ENCODE measurements around the gene CFAP73. TPM values are rescaled to one million over a fixed set of nuclear protein-coding genes. Genes with fewer than 3 reads are reported as not detected.

CFAP73 gene
- total RNA-seq, 1 experiment from 2014 or later, result 0.10 TPM

DNA sequence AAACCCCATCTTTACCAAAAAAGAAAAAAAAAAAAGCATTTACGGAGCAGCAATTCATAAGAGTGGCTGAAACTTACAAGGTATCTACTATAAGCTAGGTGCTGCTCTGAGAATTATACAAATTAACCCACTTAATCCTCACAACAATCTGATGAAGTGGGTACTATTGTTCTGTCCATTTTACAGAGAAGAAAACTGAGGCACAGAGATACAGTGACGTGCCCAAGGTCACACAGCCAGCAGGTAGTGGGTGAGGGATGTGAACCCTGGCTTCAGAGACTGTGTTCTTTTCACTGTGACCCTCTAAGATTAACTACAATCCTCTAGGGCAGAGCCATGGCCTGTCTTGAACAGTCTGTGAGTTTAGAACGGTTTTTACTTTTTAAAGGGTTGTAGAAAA is 32.5 kb downstream of the CFAP73 start:
- H3K4me1 ChIP-seq (ENCODE audit: control insufficient read depth, insufficient read depth, low read length), result peaks cover 10% of the 10 kb centered on the region
- no TSS peak for BruUV-seq (replicated peaks)
- DNase-seq (ENCODE audit: low read depth, low spot score) (no peak), ATAC-seq (no peak)
- no peak overlapping the region for H3K4me3 ChIP-seq (ENCODE audit: low read depth in 2 of 2, low read length in 2 of 2)
- no peaks in the 10 kb centered on the region for H3K9me3 ChIP-seq (ENCODE audit: control insufficient read depth, insufficient read depth, low read depth, low read length)
- POLR2A ChIA-PET, result no interaction called here
- no peaks in the 10 kb centered on the region for H3K27me3 ChIP-seq (ENCODE audit: control insufficient read depth, insufficient read depth, low read length)
- peaks cover 15% of the 10 kb centered on the region for H3K36me3 ChIP-seq (ENCODE audit: control insufficient read depth, insufficient read depth, low read length)
- intact Hi-C loops (cut with micrococcal nuclease; ENCODE audit: unreplicated experiment), result no loop called here
- in situ Hi-C loops (cut with HindIII; ENCODE audit: low pct_unique_long_range_greater_than_20kb, low sequenced_read_pairs), result no loop called here
- H3K27ac ChIP-seq (ENCODE audit: low read length), result no peak overlapping the region
- CTCF ChIA-PET, result no interaction called here
- TF ChIP-seq SIN3A (IDR thresholded peaks at IDR 0.05; ENCODE audit: borderline replicate concordance, insufficient read depth, low read depth, low read length) (no peak), POLR2AphosphoS5 (IDR thresholded peaks at IDR 0.05; ENCODE audit: low read depth, low read length) (no peak), TCF7L2 (IDR thresholded peaks at IDR 0.05; ENCODE audit: low read depth, low read length) (no peak)
- TF ChIP-seq, protein P1, sequence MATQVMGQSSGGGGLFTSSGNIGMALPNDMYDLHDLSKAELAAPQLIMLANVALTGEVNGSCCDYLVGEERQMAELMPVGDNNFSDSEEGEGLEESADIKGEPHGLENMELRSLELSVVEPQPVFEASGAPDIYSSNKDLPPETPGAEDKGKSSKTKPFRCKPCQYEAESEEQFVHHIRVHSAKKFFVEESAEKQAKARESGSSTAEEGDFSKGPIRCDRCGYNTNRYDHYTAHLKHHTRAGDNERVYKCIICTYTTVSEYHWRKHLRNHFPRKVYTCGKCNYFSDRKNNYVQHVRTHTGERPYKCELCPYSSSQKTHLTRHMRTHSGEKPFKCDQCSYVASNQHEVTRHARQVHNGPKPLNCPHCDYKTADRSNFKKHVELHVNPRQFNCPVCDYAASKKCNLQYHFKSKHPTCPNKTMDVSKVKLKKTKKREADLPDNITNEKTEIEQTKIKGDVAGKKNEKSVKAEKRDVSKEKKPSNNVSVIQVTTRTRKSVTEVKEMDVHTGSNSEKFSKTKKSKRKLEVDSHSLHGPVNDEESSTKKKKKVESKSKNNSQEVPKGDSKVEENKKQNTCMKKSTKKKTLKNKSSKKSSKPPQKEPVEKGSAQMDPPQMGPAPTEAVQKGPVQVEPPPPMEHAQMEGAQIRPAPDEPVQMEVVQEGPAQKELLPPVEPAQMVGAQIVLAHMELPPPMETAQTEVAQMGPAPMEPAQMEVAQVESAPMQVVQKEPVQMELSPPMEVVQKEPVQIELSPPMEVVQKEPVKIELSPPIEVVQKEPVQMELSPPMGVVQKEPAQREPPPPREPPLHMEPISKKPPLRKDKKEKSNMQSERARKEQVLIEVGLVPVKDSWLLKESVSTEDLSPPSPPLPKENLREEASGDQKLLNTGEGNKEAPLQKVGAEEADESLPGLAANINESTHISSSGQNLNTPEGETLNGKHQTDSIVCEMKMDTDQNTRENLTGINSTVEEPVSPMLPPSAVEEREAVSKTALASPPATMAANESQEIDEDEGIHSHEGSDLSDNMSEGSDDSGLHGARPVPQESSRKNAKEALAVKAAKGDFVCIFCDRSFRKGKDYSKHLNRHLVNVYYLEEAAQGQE (IDR thresholded peaks at IDR 0.05; ENCODE audit: insufficient read depth in 1 of 2, low read depth in 2 of 2, low read length in 1 of 2), result no peak
- TF ChIP-seq, protein P2, sequence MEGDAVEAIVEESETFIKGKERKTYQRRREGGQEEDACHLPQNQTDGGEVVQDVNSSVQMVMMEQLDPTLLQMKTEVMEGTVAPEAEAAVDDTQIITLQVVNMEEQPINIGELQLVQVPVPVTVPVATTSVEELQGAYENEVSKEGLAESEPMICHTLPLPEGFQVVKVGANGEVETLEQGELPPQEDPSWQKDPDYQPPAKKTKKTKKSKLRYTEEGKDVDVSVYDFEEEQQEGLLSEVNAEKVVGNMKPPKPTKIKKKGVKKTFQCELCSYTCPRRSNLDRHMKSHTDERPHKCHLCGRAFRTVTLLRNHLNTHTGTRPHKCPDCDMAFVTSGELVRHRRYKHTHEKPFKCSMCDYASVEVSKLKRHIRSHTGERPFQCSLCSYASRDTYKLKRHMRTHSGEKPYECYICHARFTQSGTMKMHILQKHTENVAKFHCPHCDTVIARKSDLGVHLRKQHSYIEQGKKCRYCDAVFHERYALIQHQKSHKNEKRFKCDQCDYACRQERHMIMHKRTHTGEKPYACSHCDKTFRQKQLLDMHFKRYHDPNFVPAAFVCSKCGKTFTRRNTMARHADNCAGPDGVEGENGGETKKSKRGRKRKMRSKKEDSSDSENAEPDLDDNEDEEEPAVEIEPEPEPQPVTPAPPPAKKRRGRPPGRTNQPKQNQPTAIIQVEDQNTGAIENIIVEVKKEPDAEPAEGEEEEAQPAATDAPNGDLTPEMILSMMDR (IDR thresholded peaks at IDR 0.05), result no peak

DNA sequence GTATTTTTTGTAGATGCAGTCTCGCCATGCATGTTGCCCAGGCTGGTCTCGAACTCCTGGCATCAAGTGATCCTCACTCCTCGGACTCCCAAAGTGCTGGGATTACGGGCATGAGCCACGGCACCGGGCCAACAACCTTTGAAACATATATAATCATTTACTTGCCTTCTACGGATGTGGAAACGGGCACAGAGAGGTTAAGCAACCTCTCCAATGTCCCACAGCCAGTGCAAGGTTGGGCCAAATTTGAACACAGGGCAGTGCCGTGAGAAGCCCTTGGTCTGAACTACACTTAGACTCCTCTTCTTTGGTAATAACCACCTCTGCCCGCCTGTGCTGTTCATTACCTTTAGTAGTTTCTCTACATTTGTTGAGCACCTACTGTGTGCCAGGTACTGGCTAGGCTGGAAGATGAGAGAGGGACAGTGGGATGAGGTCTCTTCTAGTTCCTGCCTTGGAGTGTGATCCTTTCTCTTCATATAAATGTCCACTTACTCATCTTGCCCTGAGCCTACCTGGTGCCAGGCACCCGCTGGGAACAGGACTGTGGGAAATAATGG is 33.6 kb downstream of the CFAP73 start:
- intact Hi-C loops (cut with micrococcal nuclease; ENCODE audit: unreplicated experiment), result no loop called here
- Histone ChIP-seq H3K27me3 (ENCODE audit: control insufficient read depth, insufficient read depth, low read length) (no peaks in the 10 kb centered on the region), H3K36me3 (ENCODE audit: control insufficient read depth, insufficient read depth, low read length) (peaks cover 11% of the 10 kb centered on the region; the same call in 1 of the 2 replicates), H3K4me3 (ENCODE audit: low read depth in 2 of 2, low read length in 2 of 2) (no peak overlapping the region), H3K9me3 (ENCODE audit: control insufficient read depth, insufficient read depth, low read depth, low read length) (no peaks in the 10 kb centered on the region), H3K27ac (ENCODE audit: low read length) (no peak overlapping the region), H3K4me1 (ENCODE audit: control insufficient read depth, insufficient read depth, low read length) (peaks cover 14% of the 10 kb centered on the region)
- ATAC-seq (no peak), DNase-seq (ENCODE audit: low read depth, low spot score) (no peak)
- TSS peak; percentile 84 for BruUV-seq (replicated peaks)
- CTCF ChIA-PET, result no interaction called here
- POLR2A ChIA-PET, result interaction anchor here (0.7 kb wide), 1 partner anchor 43 kb away, joined by 10 read pairs; no protein-coding TSS in a partner anchor
- in situ Hi-C loops (cut with HindIII; ENCODE audit: low pct_unique_long_range_greater_than_20kb, low sequenced_read_pairs), result no loop called here
- TF ChIP-seq, protein P1 (IDR thresholded peaks at IDR 0.05; ENCODE audit: insufficient read depth in 1 of 2, low read depth in 2 of 2, low read length in 1 of 2), result no peak
- TF ChIP-seq POLR2AphosphoS5 (IDR thresholded peaks at IDR 0.05; ENCODE audit: low read depth, low read length), result no peak
- no peak for TF ChIP-seq TCF7L2 (IDR thresholded peaks at IDR 0.05; ENCODE audit: low read depth, low read length)
- TF ChIP-seq SIN3A (IDR thresholded peaks at IDR 0.05; ENCODE audit: borderline replicate concordance, insufficient read depth, low read depth, low read length), result no peak
- TF ChIP-seq, protein P2 (IDR thresholded peaks at IDR 0.05), result no peak
